ENCODE results near the gene ATXN7.
A peak's percentile ranks its signal among the peaks of the same experiment; 100 is the strongest.

Gene ATXN7

DNA sequence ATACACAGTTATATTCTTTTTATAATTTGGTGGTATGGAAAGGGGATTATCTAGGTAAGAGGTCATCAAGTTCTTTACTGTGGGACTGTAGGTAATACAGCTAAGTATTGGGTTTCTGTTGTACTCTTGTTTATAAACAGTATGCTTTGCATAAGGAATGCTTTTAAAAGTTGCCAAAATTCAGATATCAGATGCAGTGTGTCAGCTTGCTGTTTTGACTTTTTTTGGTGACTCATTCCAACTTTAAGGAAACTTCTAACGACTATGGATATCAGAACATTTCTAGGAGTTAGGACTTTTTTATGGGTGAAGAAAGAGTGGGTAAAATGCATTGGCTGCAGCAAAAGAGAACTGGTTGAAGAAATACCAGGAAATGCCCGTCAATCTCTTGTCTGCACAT lies 45.8 kb downstream of the ATXN7 start:
- no peak for DNase-seq

DNA sequence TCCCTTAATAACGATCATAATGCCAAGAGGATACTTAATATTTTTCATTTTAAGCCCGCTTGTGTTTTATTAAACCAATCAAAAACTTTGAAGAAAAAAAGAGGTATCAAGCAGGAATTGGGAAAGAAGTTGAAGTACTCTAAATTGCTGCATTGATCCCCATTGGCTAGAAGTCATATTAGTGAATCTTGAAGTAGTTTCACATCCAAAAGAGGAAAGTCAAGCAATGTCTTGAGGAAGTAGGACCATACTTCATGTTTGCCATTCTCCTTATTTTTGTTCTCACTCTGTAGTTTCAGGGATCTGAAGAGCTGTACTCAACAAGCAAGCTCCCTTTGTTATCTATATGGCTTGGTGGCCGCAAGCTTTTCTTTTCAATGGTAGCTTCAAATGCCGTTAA lies 46.3 kb downstream of the ATXN7 start:
- no peak for DNase-seq

DNA sequence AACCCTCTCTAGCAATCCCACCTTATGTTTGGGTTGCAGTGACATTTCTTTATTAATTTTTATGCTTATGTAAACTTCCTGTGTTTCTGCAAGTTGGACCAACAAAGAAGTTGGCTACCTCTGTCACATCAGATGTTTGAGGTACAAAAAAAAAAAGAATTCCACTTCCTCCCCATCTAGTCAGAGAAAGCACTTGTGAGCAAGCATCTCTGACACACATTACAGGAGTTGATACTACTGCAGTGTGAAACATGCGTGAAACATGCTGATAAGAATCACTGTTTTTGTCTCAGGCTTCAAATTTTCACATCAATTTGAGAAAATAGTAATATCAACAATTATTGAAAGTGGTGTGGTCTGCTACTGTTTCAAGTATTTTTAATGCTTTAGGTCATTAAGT lies 47.2 kb downstream of the ATXN7 start:
- DNase-seq, result no peak

DNA sequence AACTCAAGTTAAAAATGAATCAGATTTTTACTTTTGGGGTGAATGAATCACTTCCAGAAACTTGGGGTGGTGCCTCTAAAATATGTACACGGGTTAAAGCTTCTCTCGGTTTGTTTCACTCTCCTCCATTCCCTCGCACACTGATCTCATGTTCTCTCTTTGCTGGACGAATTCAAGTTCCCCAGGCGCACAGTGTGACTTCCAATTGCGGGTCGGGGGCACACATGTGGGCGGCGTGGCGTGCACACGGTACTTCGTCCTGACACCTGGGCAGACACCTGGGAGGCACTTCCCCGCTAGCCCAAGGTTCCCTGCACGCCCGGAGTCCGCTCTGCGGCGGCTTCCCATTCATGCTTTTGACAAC lies 47.8 kb downstream of the ATXN7 start:
- no peak for DNase-seq

DNA sequence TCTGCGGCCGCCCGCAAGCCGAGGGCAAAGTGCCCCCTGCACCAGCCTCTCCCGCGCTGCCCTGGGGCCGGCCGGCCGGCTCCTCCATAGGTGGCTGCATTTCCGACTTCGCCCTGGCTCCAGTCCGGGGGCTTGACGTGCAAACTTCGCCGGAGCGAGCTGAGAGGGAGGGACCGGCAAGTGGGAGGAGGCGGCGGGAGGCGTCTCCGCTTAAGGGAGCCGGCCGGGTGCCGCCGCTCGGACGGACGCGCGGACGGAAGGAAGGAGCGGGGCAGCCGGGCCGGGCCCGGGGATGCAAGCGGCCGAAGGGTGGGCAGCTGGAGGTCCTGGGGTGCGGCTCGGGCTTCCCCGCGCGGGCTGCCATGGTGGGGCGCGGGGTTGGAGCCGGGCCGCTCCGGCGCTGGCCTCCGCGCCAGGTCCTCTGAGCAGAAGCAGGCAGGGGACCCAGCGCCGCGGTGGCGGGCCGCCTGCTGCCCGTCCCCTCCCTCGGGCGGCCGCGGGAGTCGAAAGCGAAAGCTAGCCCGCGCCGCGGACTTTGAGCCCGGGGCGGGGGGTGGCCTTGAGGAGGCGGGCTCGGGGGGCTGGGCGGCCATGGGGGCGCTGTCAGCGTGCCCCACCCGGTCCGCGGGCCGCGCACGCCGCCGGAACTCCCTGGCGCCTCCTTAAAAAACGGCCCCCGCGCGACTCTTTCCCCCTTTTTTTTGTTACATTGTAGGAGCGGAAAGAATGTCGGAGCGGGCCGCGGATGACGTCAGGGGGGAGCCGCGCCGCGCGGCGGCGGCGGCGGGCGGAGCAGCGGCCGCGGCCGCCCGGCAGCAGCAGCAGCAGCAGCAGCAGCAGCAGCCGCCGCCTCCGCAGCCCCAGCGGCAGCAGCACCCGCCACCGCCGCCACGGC lies 48.5 kb downstream of the ATXN7 start, which contains the start of gene SCAANT1:
SCAANT1 (minus strand) TSS at position 511 of the 895 bp plus-strand sequence.
- peak; percentile 84 for DNase-seq

DNA sequence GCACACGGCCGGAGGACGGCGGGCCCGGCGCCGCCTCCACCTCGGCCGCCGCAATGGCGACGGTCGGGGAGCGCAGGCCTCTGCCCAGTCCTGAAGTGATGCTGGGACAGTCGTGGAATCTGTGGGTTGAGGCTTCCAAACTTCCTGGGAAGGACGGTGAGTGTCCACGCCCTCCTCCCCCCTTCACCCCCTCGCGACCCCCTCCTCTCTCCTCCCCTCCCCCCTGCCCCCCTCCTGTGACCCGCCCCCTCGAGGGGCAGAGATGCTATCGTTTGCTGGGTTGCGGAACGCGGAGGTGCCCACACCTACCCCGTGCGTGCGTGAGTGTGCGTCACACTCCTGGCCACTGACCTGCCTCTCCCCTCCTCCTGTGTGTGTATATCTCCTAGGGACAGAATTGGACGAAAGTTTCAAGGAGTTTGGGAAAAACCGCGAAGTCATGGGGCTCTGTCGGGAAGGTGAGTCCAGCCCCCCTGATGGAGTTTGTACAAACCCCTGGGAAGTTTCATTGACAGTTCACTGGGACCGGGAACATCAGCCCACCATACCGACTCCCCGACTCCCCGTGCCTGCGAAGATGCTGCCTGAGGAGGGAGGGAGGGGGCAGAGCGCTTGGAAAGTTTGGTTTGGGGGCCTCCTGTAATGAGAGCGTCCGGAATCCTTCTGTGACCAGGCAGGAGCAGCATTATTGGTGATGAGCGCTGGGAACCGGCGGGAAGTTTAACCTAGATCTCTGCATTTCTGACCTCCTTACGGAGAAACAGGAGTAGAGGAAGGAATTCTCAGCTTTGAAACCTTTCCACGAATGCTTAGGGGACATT lies 49.3 kb downstream of the ATXN7 start:
- DNase-seq, result peak; percentile 68

DNA sequence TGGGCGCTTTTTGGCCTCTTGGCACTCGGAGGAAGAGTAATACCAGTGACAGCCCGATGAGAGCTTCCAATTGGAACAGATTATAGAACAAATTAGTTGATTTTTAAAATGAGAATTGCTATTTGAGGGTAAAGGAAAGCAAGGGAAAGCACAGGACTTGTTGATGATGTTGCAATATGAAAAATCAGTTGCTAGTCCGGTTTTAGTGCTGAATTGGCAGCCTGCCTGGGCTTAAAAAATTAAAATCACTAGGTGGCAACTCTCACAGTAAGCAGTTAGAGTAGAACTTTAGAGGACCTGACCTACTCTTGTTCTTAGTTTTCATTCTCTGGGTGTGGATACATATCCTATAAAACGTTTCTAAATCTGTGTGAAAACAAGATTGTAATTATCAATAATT lies 50.6 kb downstream of the ATXN7 start:
- DNase-seq, result no peak

DNA sequence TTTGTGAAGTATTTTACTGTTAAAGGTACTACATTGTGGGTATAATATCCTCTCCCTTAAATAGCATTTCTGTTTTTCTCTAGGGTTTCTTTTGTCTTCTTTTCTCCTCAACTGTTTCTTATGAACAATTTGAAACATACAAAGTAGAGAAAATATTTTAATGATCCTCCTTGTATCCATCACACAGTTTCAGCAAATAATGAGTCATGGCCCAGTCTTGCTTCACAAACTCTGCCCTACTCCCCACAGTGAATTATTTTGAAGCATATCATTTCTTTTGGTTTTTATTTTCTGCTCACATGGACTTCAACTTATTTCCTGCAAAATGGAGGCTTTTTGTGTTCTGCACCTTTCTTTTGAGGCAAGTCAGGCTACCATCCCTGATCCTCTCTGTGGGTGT lies 54.7 kb downstream of the ATXN7 start:
- DNase-seq, result no peak

DNA sequence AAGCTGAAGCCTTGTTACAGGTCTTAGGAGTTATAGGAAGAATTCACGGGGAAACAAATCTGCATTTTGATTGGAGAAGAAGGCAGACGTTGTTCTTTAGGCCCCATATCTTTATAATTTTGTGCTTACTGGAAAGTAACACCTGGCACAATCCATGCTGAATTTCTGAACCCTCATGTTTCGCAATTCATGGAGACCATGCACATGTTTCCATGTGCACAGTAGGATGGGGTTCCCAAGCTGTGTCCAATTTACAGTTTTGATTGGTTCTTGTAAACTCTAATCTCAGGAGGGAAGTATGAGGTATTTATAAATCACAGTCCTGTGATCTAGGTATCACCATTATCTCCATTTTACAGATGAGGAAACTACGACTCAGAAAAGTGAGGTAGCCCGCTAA lies 56.3 kb downstream of the ATXN7 start:
- no peak for DNase-seq

DNA sequence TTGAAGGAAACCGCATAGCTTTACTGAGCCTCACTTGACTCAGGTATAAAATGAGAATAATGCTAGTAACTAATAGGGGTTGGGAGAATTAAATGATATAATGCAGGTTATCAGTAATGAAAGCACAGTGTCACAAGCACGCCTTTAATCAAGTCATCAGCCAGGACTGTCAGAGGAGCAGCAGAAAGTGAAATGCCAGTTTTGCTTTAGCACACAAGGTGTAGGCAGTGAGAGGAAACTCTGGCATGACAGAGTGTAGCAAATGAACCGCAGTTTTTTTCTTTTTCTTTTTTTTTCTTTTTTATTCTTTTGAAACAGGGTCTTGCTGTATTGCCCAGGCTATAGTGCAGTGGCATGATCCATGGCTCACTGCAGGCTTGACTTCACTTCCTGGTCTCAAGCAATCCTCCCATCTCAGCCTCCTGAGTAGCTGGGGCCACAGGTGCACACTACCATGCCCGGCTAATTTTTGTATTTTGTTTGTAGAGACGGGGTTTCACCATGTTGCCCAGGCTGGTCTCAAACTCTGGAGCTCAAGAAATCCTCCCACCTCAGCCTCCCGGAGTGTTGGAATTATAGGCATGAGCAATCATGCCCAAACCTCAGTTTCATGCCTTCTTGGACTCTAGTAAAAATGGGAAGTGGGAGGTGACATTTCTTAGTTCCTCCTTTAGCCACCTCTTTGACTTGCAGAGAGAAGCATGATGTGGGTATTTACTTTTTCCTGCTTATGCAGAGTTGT lies 58.2 kb downstream of the ATXN7 start:
- DNase-seq, result no peak

DNA sequence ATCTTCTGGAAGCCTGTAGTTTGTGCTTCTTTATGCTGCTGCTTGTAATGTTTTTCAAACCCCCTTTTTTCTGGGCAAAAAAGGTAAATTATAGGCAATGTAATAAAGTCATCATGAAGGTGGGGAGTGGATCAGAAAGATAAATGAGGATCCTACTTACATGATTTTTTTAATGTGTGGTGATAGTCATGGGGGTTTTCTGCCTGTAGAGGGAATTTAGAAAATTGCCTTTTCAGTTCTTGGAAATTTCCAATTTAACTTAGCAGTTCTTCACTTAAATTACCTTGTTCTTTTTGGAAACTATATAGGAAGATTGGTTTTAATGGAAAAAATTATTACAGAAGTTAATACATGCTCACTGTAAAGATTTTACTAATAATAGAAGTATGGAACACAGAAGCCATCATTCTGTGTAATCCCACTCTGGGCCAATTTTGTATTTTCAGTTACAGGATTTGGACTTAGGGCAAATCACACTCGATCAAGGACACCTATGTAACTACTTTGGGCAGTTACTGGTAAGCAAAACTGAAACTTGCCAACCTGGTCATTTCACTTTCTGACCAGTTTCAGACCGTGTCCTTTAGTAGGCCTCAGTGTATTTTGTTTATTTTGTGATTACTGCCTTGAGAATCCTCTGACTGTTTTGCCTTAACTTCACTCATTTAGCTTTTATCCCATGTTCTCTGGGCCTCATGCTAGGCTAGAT lies 59.0 kb downstream of the ATXN7 start:
- DNase-seq, result no peak

DNA sequence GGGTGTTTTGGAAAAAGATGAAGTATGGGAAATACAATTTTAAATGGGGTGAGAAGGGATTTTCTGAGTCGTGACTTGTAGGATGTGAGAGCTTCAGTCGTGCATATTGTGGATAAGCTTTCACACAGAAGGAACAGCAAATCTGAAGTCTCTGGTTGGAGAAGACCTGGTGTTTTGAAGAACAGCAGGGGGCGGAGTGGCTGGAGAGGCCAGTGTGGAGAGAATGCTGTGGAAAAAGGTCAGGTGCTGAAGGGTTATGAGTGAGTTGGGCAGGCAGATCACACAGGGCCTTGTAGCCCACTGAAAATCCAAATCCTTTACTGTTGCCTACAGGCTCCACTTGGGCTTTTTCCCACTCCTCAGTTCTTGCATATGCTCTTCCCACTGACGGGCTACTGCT lies 62.6 kb downstream of the ATXN7 start:
- DNase-seq, result no peak

DNA sequence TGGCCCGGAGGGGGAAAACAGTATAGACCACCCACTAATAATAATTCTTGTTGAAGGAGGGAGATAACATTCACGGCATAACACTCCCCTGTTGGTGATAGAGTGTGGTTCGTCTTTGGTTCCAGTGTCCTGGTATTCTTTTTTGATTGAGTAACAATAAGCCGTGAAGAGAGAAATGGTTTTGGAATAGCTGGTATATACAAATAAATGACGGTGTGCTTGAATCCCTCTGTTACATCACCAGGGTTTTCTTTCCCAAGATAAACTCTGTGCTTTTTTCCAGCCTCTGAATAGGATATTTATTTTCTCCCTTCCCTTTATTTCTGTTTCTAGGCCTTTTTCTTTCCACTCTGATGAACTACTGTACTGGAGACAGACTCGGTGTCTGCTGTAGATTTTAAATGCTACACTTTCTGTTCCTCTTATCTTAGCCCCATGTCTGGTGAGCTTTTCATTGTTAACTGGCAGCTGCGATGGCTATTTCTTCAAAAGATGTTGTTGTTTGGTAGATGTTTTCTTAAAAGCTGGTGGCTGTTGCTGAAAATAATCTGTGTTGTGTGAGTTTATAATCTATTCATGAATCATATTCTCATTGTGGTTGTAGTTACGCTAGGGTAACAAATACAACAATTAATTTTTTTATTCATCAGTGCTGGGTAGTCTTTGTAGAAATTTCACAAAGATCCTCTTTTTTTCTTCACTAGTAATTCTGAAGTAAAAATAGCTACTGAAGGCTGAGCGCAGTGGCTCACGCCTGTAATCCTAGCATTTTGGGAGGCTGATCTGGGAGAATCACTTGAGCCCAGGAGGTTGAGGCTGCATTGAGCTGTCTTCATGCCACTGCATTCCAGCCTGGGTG lies 64.0 kb downstream of the ATXN7 start:
- no peak for DNase-seq

DNA sequence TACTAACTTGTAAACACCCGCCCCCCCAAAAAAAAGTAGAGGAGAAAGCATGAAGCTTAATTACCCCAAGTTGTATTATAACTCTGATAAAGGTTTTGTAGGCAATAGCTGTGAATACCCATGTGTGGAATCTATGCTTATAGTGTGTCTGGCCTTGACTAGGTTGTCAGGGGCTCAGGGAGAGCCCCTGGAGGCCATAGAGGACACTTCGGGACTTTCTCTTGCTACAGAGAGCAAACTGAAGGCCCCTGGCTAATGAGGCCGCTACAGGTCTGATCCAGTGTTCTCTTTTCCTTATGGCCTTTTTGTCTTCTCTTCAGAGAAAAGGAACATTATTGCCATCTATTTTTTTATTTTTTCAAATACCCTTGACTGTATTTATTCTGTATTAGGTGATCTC lies 67.6 kb downstream of the ATXN7 start:
- DNase-seq, result no peak

DNA sequence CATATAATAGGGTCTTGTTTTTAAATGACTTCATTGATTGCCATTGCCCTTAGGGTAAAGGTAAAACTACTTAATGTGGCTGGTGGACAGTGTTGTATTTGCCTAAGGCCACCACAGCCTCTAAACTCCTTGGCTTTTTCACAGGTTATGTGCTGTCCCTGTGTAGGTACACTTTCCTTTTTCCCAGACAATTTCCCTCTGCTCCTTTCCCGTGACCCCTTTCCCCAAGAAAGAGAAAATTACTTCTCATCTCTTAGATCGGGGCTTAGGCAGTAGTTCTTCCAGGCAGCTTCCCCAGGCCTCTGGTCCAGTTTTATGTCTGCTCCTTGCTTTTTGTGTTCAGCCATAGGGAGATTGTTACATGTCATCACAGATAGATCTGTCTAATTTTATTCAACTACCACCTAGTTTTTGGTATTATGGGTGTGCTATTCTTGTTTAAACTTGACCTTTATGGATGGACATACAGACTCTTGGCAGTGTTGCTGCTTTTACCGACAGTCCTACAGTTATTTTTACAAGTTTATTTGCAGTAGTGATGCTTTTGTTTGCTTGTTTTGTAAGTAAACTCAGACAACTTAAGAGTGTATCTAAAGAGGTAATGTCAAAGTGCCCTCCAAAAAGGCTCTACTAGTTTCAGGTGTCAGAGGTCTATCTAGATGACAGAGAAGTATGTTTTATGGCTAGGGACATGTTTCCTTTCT lies 69.0 kb downstream of the ATXN7 start:
- DNase-seq, result no peak

DNA sequence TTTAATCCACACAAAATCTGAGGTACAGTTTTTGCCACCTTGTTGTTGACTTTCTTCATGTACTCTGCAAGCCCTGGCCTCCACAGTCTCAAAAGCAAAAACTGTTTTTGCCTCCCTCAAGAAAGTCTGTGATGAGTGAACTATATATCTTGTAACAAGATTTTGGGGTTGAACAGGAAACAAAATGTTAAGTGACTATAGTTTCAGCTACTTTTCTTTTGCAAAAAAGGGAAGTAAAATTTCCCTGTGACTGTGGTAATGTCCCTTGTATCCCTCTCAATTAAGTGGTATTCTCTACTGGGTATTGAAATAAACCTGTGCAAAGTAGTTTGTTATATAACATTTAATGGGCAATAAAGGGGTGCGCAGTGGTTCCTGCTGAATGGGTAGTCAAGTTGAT lies 69.8 kb downstream of the ATXN7 start:
- no peak for DNase-seq

DNA sequence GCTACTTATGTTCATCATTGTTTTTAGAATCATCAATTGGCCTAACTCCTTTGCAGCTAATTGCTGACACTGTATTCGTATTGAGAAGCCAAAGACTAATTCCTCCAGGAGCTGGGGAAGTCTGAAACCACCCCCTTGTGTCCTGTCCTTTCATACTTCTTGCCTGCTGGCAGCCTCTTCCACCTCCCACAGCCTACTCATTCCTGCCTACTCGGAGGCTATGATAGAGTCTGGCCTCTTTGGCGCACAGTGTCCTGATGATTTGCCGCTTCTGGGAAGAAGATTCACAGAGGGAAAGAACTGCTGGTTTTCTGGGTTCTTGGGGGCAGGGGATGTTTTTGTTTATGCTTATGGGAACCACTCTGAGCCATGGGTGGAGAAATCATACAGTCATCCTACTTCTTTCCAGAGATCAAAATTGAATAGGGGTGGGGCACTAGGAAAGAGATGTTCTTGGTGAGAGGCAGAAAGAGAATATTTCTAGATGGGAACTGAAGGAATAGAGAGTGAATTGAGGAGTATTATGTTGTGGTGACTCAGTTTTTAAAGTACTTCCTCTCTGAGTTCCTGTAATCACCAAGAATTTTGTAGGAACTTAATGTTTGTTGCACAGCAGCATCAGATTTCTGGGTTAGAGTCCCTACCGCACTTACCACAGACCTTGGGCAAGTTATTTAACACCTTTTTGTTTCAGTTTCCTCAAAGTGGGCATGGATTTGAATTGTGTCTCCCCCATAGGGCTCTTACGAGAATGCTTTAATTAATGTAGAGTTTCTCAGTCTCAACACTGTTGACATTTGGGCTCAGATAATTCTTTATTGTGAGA lies 70.6 kb downstream of the ATXN7 start:
- DNase-seq, result no peak

DNA sequence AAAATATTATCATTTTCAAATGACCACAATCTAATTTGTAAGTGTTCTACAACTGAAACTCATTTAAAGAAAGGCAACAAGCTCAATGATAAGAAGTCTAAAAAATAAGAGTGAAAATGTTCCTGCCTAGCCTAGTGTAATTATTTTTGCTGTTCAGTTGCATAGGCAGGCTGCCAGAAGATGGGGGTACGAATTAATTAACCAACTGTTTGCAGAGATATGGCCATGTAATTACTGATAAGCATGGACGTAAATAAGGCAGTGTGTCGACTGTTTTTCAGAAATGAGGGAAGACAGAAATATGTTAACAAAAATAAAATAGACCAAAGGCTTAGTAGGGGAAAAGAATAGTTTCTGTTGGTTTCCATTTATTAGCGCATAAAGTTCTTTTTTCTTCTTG lies 73.3 kb downstream of the ATXN7 start:
- DNase-seq, result no peak

DNA sequence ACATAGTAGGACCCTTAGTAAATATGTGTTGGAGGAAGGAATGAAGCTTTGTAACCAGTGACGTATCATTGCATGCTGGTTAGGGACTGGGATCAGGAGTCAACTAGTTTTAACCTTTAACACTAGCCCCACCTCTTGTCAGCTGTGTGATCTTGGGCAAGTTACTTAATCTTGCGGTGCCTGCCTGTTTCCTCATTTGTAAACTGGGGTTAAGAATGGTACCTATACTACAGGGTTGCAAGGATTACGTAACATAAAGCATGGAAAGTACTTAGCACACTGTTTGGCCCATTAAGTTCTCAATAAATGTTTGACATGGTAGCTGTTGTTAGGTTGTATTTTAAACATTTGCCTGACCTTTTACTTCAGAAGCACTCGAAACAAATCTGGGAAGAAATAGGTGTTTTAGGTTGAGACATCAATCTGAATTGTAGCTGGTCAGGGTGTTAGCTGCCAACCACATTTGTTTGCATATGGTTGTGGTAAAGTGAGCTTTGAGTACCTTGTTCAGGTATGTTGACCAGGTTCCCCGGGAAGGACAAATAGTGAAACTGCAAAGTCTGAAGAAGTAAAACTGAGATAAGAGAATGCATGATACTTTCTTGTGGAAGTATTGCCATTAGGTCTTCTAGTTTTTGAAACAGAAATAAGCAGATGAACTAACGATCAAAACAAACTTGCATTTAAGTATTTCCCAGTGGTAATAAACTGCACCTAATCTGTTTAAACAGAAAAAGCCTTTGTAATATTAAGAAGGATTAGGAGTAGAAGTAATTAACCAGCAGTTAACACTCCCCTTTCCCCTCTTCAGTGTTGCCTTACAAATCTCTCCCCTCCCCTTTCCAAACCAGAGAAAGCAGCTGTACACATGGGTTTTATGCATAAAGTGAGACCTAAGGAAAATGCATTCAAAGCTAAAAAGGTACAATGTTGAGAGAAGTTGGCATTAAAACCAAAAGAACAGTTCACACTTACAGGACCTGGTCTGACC lies 74.3 kb downstream of the ATXN7 start:
- DNase-seq, result no peak

Data from stimulated activated CD4-positive, alpha-beta T cell treated with anti-CD3 and anti-CD28 coated beads, Interleukin-15, amount 100 ng/mL, for 24 hours (primary cell).